Kidney epithelial cell (primary cell): ENCODE measurements around the gene GPR153. TPM values are rescaled to one million over a fixed set of nuclear protein-coding genes. Genes with fewer than 3 reads are reported as not detected.

Source experiments
- DNase-seq: peaks from one replicate; pipeline ENCODE4 v3.0.0-alpha.2; 2010; ENCODE audit warnings: low read depth
- H3K27me3 ChIP-seq: 2 replicates; pipeline ENCODE4 v1.6.0; 2011; ENCODE audit warnings: low read length; ENCODE audit not compliant: control insufficient read depth, insufficient read depth
- H3K36me3 ChIP-seq: 2 replicates; pipeline ENCODE4 v1.5.1; 2011; ENCODE audit warnings: low read length; ENCODE audit not compliant: control insufficient read depth, insufficient read depth
- H3K4me3 ChIP-seq: 2 replicates; pipeline ENCODE4 v1.5.1; 2011; ENCODE audit warnings: low read depth, mild to moderate bottlenecking, control low read depth, low read length
- CTCF ChIP-seq: IDR thresholded peaks from 2 replicates; pipeline ENCODE4 v1.5.1; 2011; ENCODE audit warnings: mild to moderate bottlenecking, moderate library complexity, low read length, control low read depth, inconsistent platforms; ENCODE audit not compliant: insufficient read depth, poor library complexity, severe bottlenecking
- total RNA-seq: library from RNA; depleted of rRNA; stranded (reverse); fragments of >200 nt; gene quantifications from 2 replicates; pipeline ENCODE4 v1.2.3, GENCODE V29; 2015

The GPR153 gene
- total RNA-seq, 1 donor from 2014 or later: 11.4 TPM

DNA sequence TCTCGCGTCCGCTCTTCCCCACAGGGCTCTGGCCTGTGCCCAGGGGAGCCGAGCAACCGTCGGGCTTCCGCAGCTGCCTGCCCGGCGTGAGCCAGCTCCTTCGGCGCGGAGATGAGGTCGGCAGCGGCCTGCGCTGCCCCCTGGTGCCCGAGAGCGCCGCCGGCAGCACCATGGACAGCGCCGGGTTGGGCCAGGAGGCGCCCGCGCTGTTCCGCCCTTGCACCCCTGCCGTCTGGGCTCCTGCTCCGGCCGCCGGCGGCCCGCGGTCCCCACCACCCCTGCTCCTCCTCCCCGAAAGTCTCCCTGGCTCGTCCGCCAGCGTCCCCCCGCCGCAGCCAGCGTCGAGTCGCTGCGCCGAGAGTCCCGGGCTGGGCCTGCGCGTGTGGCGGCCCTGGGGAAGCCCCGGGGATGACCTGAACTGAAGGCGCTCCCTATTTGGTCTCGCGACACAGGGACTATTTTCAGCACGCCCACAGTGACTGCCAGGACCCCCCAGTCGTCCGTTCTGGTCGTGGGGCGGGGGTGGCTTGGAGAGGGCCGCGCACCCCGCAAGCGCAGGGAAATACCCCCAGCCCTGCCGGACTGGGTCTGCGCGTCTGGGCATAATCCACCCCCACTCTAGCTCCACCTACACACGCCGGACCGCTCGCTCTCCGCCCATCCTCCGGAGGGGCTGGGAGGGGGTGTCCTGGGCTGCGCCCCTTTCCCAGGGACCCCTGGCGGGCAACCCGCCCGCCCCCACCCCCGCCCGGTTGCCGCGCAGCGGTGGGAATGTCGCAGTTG lies 15.6 kb downstream of the GPR153 start:
- Histone ChIP-seq H3K4me3 (no peak overlapping the region), H3K27me3 (peaks cover 82% of the 10 kb centered on the region), H3K36me3 (no peaks in the 10 kb centered on the region)
- peak; percentile 74 for TF ChIP-seq CTCF
- DNase-seq: no peak

- Histone ChIP-seq H3K4me3 (no peak overlapping the region), H3K36me3 (no peaks in the 10 kb centered on the region), H3K27me3 (peaks cover 79% of the 10 kb centered on the region)
- TF ChIP-seq CTCF: no peak
- DNase-seq: no peak
Observed at GRCh38 chr1:6244401-6245049, 16.4 kb downstream of the GPR153 start.

GRCh38 chr1:6243993-6244392 lies 16.9 kb downstream of the GPR153 start, which contains the start of gene HES3:
HES3 (plus strand) TSS chr1:6244179; CDS start chr1:6244366, 187 bp downstream.
- DNase-seq: no peak
- Histone ChIP-seq H3K27me3 (peaks cover 80% of the 10 kb centered on the region), H3K36me3 (no peaks in the 10 kb centered on the region)

DNA sequence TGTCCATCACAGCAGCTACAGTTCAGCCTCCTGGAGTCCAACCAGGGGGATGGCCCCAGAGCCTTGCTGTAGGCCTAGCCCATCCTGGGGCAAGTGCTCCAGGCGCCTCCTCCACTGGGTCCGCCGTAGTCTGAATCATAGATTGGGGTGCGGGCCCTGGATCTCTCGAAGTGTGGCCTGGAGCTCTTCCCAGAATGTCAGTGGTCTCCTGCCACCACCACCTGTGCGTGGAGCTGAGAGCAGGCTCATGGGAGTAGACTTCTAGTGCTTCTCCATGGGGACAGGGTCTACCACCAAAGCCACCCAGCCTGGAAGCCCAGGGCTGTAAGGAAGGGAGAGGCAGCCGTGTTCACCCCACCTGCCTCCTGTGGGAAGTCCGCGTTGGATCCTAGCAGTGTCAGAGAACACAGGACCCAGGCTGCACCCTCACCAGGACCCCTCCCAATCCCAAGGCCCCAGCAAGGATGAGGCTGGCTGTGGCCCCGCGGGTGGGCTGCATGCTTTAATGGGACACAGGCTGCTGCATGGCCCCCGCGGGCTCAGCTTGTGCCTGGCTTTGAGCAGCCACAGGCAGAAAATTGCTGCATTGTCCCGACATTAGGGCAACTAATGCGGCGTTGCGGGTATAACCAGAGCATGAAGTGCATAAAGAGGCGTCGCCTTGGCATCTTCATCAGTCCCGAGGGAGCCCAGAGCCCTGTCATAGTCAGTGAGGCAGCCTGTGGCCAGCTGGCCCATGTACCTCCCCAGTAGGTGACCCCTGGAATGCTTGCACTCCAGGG lies 17.7 kb downstream of the GPR153 start:
- no peak for DNase-seq
- Histone ChIP-seq H3K4me3 (no peak overlapping the region), H3K36me3 (no peaks in the 10 kb centered on the region), H3K27me3 (peaks cover 75% of the 10 kb centered on the region)
- TF ChIP-seq CTCF: no peak

More at GRCh38 chr1:6243993-6244392, 16.9 kb downstream of the GPR153 start, which contains the start of gene HES3:
- H3K4me3 ChIP-seq: no peak within 1 kb of the TSS
- no peak for TF ChIP-seq CTCF

DNA sequence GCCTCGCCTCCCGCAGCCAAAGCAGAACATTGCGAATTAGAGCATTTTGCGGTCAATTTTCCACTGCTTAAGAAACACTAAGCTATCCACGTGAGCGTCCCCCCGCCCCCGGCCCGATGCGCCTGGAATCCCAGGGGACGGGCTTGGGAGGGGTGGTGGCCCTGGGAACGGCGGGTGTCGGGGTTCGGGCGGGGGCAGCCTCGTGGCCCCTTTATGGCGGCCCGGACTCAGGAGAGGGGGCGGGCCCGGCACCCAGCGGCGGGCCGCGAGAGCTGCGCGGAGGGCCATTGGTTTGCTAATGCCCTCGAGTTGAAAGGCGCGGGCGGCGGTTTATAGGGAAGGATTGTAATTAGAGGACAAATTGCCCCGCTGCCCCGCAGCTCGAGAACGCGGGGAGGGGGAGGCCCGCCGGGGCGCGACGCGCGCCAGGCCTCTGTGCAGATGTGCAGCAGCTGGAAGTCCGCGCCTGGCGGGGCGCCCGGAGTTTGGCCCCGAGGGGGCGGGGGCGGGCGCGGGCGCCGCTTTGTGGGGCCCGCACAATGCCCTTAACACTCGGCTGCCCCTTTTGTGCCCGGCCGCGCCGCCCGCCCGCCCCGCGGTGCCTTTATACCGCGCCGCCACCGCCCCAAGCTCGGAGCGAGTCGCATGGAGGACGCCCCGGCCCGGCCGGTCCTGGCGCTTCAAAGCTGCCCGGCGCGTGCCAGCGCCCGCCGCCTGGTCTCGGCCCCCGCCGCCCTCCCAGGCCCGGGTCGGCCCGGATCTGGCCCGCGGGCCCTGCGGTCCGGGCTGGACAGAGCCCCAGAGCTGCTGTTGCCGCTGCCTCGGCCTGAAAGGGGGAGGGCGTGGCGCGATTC lies 18.8 kb downstream of the GPR153 start:
- no peak overlapping the region for H3K4me3 ChIP-seq
- TF ChIP-seq CTCF: no peak
- DNase-seq: no peak
- H3K27me3 ChIP-seq: peaks cover 71% of the 10 kb centered on the region
- no peaks in the 10 kb centered on the region for H3K36me3 ChIP-seq
